Bronchial epithelial cell (primary cell): ENCODE measurements around the gene CORO2A. TPM values are rescaled to one million over a fixed set of nuclear protein-coding genes. Genes with fewer than 3 reads are reported as not detected.

Experiments used
- DNase-seq: peaks from one replicate; pipeline ENCODE4 v3.0.0-alpha.2; 2010; ENCODE audit warnings: low read depth
- FAIRE-seq: peaks from 2 replicates; lab custom pipeline; 2011; peaks lifted over from hg19 to GRCh38; lab: Jason Lieb, UNC
- H3K27me3 ChIP-seq: 2 replicates; pipeline ENCODE4 v1.5.1; 2011; ENCODE audit warnings: low read length; ENCODE audit not compliant: control insufficient read depth, insufficient read depth
- H3K36me3 ChIP-seq: 2 replicates; pipeline ENCODE4 v1.5.1; 2011; ENCODE audit warnings: low read length; ENCODE audit not compliant: control insufficient read depth, insufficient read depth
- H3K4me3 ChIP-seq: 2 replicates; pipeline ENCODE4 v1.5.1; 2011; ENCODE audit warnings: mild to moderate bottlenecking, low read depth, low read length, control low read depth
- total RNA-seq: library from RNA; depleted of rRNA; stranded (reverse); fragments of >200 nt; gene quantifications from 2 replicates; pipeline ENCODE4 v1.2.1, GENCODE V29; 2014
- TF ChIP-seq, protein P1 (sequence below): IDR thresholded peaks from 2 replicates; pipeline ENCODE4 v1.5.1; 2011; ENCODE audit warnings: mild to moderate bottlenecking, moderate library complexity, low read length, control low read depth, inconsistent platforms; ENCODE audit not compliant: insufficient read depth, severe bottlenecking

The CORO2A gene
- total RNA-seq, 1 donor from 2014 or later, result 22.1 TPM

DNA sequence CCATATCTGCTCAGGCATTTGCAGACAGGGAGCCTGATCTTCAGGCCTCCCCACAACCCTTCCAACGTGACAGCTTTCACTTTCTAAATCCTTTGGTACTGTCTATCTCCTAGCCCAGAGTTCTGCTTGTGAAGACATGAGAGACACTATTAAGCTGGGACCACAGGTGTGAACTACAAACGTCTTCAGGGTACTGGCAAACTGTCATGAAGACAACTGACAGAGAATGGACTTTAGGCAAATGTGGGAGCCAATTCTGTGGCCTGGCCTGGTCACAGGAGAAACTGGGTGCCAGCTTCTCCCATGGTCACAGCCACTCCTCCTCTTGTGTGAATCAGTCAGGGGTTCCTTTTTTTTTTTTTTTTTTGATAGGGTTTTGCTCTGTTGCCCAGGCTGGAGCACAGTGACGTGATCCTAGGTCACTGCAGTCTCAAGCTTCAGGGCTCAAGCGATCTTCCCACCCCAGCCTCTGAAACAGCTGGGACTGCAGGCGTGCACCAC, 83.9 kb downstream of the CORO2A start:
- TF ChIP-seq, protein P1, sequence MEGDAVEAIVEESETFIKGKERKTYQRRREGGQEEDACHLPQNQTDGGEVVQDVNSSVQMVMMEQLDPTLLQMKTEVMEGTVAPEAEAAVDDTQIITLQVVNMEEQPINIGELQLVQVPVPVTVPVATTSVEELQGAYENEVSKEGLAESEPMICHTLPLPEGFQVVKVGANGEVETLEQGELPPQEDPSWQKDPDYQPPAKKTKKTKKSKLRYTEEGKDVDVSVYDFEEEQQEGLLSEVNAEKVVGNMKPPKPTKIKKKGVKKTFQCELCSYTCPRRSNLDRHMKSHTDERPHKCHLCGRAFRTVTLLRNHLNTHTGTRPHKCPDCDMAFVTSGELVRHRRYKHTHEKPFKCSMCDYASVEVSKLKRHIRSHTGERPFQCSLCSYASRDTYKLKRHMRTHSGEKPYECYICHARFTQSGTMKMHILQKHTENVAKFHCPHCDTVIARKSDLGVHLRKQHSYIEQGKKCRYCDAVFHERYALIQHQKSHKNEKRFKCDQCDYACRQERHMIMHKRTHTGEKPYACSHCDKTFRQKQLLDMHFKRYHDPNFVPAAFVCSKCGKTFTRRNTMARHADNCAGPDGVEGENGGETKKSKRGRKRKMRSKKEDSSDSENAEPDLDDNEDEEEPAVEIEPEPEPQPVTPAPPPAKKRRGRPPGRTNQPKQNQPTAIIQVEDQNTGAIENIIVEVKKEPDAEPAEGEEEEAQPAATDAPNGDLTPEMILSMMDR, result no peak
- no peak for DNase-seq
- H3K4me3 ChIP-seq, result no peak overlapping the region
- no peak for FAIRE-seq
- no peaks in the 10 kb centered on the region for H3K27me3 ChIP-seq
- peaks cover 5% of the 10 kb centered on the region for H3K36me3 ChIP-seq

DNA sequence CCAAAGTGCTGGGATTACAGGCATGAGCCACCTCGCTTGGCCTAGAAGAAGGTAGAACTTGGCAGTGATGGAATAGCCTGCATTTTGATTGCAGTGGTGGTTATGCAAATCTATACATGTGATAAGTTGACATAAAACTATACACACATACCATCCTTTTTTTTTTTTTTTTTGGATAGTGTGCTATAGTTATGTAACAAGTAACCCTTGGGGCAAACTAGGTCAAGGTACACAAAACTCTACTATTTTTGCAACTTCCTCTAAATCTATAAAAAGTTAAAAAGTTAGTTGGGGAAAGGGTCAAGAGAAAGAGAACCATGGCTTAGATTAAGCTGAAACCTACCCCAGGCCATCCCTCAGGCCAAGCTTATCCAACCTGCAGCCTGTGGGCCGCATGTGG, 84.5 kb downstream of the CORO2A start:
- DNase-seq (no peak), FAIRE-seq (no peak)
- Histone ChIP-seq H3K4me3 (no peak overlapping the region), H3K36me3 (peaks cover 5% of the 10 kb centered on the region), H3K27me3 (no peaks in the 10 kb centered on the region)
- TF ChIP-seq, protein P1, result no peak

DNA sequence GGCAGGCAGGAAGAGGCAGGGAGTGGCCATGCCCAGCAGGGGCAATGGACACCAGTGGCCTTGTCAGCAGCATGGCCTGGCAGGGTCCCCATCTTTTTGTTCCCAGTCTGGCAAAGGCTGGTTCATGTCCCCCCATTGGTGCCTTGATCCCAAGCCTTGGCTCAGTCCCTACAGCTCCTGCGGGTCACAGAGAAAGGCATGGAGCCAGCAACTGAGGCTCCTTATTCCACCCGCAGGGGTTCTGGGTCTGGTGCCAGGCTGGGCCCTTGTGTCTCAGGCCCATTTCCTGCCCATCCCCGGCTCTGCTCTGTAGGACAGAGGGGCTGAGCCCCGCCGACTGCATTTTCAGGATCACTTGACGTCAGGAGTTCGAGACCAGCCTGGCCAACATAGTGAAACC, 87.4 kb downstream of the CORO2A start:
- H3K36me3 ChIP-seq, result peaks cover 4% of the 10 kb centered on the region
- TF ChIP-seq, protein P1, result no peak
- no peak overlapping the region for H3K4me3 ChIP-seq
- no peaks in the 10 kb centered on the region for H3K27me3 ChIP-seq
- DNase-seq (no peak), FAIRE-seq (no peak)

DNA sequence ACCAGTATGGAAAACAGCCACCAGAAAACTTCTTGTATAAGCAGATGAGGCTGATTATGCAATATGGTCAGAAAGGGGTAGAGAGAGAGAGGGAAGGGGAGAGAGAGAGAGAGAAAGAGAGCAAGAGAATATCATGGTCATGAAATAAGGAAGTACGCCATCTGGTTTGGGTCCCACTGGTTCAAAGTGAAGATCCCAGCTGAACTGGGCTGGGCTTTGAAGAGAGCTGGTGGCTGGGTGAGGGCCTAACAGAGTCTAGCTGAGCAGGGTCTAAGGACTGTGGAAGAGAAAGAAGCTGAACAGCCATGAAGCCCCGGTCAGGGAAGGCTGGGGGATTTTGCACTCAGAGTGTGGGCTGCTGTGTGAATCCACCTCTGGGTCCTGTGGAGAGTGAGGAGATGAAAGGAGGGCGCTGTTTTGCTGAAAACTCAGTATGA, 88.0 kb downstream of the CORO2A start:
- Histone ChIP-seq H3K27me3 (no peaks in the 10 kb centered on the region), H3K4me3 (no peak overlapping the region), H3K36me3 (peaks cover 3% of the 10 kb centered on the region)
- TF ChIP-seq, protein P1, result no peak
- FAIRE-seq (no peak), DNase-seq (no peak)

DNA sequence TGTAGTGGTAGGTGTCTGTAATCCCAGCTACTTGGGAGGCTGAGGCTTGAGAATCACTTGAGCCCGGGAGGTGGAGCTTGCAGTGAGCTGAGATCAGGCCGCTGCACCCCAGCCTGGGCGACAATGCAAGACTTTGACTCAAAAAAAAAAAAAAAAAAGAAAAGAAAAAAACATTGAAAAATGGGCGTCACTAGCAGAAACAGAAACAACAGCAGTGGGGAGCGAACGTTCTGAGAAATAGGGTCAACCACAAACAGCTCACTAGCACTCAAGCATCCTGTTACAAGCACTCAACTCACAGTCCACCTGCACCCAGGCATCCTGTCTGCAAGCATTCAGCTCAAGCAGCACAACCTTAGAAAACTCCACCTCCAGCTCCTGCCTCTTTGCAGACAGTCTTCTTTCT, 90.6 kb downstream of the CORO2A start:
- Histone ChIP-seq H3K27me3 (no peaks in the 10 kb centered on the region), H3K4me3 (no peak overlapping the region), H3K36me3 (peaks cover 1% of the 10 kb centered on the region)
- TF ChIP-seq, protein P1, result no peak
- DNase-seq (no peak), FAIRE-seq (no peak)

DNA sequence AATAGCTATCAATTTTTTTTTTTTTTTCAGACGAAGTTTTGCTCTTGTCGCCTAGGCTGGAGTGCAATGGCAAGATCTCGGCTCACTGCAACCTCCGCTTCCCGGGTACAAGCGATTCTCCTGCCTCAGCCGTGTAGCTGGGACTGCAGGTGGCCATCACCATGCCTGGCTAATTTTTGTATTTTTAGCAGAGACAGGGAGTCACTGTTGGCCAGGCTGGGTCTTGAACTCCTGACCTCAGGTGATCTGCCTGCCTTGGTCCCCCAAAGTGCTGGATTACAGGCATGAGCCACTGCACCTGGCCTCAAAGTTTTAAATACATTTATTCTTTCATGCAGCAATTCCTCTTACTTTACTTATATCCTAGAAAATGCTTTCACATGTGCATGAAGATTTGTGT, 91.0 kb downstream of the CORO2A start:
- H3K36me3 ChIP-seq, result peaks cover 1% of the 10 kb centered on the region
- FAIRE-seq (no peak), DNase-seq (no peak)
- no peaks in the 10 kb centered on the region for H3K27me3 ChIP-seq
- TF ChIP-seq, protein P1, result no peak
- no peak overlapping the region for H3K4me3 ChIP-seq
